ENCODE results near the gene ADARB2. TPM values are rescaled to one million over a fixed set of nuclear protein-coding genes. Genes with fewer than 3 reads are reported as not detected.

The ADARB2 gene
- total RNA-seq (ENCODE audit: low replicate concordance): not detected in 2 replicates

DNA sequence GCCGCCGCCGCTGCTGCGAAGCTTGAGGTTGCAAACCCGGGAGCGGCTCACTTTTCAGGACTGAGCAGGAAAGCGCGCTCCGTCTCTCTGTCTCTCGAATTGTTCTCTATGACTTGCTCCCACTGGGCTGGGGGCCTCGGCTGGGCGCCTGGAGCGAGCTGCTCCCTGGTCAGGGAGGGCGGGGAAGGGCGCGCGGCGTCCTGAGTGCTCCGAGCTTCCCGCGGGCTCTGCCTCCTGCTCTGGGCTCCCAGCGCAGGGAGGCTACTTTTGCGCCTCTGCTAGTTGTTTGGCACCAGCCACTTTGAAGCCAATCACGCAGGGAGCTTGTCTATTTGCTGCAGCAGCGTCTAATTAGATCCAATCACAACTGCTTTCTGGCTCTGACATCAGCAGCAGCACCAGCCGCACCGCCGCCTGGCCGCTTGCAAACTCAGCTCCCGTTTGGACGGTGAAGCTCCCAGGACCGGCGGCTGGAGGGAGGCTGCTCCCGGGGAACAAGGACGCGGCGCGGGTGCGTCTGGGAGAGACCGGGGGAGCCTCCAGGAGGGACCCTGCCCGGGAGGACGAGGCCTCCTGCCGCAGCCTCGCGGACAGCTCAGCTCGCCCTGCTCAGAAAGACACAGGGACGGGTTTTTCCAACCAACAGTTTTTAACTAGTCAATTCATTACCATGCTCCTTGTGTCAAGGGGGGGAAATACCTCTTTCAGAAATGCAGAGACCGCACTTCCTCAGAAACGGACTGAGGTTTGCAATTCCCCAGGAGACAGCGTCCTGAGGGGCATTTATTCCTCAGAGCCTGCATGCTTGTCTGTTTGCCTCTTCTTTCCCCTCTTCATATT, at the start of gene ADARB2:
TSS of gene ADARB2 (minus strand) at position 304 of the 840 bp plus-strand sequence.

